ENCODE results near the gene RNF115.
"Not testable (repeated sequence)": the region's sequence is repeated elsewhere in the genome, so short reads cannot be mapped to it uniquely, and the experiment has no call there.

RNF115 gene

GRCh38 chr1:145729196-145729595, 94.7 kb downstream of the RNF115 start:
- no peaks in the 10 kb centered on the region for H3K4me1 ChIP-seq (ENCODE audit: control insufficient read depth, insufficient read depth, low read length)
- H3K27ac ChIP-seq (ENCODE audit: low read depth, low read length): no peak overlapping the region
- H3K9me3 ChIP-seq (ENCODE audit: control insufficient read depth, insufficient read depth, low read depth, low read length): no peaks in the 10 kb centered on the region
- no peak overlapping the region for H3K9ac ChIP-seq (ENCODE audit: low read length)
- H3K27me3 ChIP-seq (ENCODE audit: control insufficient read depth, insufficient read depth, low read length): no peaks in the 10 kb centered on the region
- no peak overlapping the region for H3K4me3 ChIP-seq (ENCODE audit: low read depth, low read length)
- no peaks in the 10 kb centered on the region for H3K36me3 ChIP-seq (ENCODE audit: control insufficient read depth, insufficient read depth, low read length)

- H3K4me1 ChIP-seq (ENCODE audit: control insufficient read depth, insufficient read depth, low read length); H3K4me3 ChIP-seq (ENCODE audit: low read depth, low read length); H3K9me3 ChIP-seq (ENCODE audit: control insufficient read depth, insufficient read depth, low read depth, low read length); H3K36me3 ChIP-seq (ENCODE audit: control insufficient read depth, insufficient read depth, low read length); H3K27ac ChIP-seq (ENCODE audit: low read depth, low read length); H3K27me3 ChIP-seq (ENCODE audit: control insufficient read depth, insufficient read depth, low read length); H3K9ac ChIP-seq (ENCODE audit: low read length): not testable (repeated sequence)
Measured at GRCh38 chr1:145726193-145726592, 97.7 kb downstream of the RNF115 start.

DNA sequence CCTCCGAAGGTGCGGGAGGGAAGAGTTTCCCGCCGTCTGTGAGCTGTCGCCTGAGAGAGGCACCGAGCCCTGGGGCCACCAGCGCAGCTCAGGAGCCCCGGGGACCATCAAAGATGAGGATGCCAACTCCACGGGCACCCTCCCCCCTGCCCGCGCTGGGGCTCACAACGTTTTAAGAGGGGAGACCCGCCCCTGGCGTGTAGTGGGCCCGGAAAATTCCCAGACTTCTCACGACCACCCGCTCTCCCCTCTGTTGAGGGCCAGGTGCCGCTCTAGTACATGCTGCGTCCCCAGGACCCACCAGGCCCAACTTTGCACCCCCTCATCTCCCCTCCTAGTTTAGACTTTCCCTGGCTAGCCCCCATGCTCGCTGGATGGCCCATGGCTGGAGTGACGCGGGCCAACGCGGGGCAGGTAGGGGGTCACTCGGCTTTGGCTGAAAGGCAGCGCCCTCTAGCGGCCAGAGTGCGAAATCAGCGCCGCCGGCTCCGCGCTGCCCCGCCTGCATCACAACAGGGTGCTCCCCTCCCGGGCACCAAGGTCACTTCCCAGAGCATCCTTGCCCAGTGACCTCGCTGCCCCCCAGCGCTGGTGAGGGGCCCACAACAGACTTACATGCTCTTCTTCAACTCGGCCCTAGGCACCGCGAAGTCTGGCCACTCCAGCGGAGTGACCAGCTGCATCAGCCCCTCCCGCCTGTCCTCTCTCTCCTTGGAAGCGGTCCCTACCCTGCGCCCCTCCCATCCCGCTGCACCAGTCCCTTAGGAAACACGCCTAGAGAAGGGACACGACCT, 102.8 kb downstream of the RNF115 start:
- no peak overlapping the region for H3K9ac ChIP-seq (ENCODE audit: low read length)
- H3K27ac ChIP-seq (ENCODE audit: low read depth, low read length): no peak overlapping the region
- H3K27me3 ChIP-seq (ENCODE audit: control insufficient read depth, insufficient read depth, low read length): peaks cover 20% of the 10 kb centered on the region
- peak overlapping the region; percentile 55 for H3K4me3 ChIP-seq (ENCODE audit: low read depth, low read length)
- no peaks in the 10 kb centered on the region for H3K9me3 ChIP-seq (ENCODE audit: control insufficient read depth, insufficient read depth, low read depth, low read length)
- H3K4me1 ChIP-seq (ENCODE audit: control insufficient read depth, insufficient read depth, low read length): peaks cover 14% of the 10 kb centered on the region; the same call in 1 of the 2 replicates
- H3K36me3 ChIP-seq (ENCODE audit: control insufficient read depth, insufficient read depth, low read length): no peaks in the 10 kb centered on the region

- H3K4me1 ChIP-seq (ENCODE audit: control insufficient read depth, insufficient read depth, low read length): peaks cover 14% of the 10 kb centered on the region; the same call in 1 of the 2 replicates
- H3K27me3 ChIP-seq (ENCODE audit: control insufficient read depth, insufficient read depth, low read length): peaks cover 20% of the 10 kb centered on the region
- H3K36me3 ChIP-seq (ENCODE audit: control insufficient read depth, insufficient read depth, low read length): no peaks in the 10 kb centered on the region
- H3K9ac ChIP-seq (ENCODE audit: low read length): no peak overlapping the region
- no peak overlapping the region for H3K27ac ChIP-seq (ENCODE audit: low read depth, low read length)
- no peaks in the 10 kb centered on the region for H3K9me3 ChIP-seq (ENCODE audit: control insufficient read depth, insufficient read depth, low read depth, low read length)
- H3K4me3 ChIP-seq (ENCODE audit: low read depth, low read length): peak overlapping the region; percentile 55
Measured at GRCh38 chr1:145720556-145720877, 103.4 kb downstream of the RNF115 start.

- Histone ChIP-seq H3K36me3 (ENCODE audit: control insufficient read depth, insufficient read depth, low read length) (no peaks in the 10 kb centered on the region), H3K9me3 (ENCODE audit: control insufficient read depth, insufficient read depth, low read depth, low read length) (no peaks in the 10 kb centered on the region), H3K27me3 (ENCODE audit: control insufficient read depth, insufficient read depth, low read length) (peaks cover 20% of the 10 kb centered on the region), H3K9ac (ENCODE audit: low read length) (no peak within 1 kb of the TSS), H3K4me1 (ENCODE audit: control insufficient read depth, insufficient read depth, low read length) (peaks cover 14% of the 10 kb centered on the region; the same call in 1 of the 2 replicates), H3K4me3 (ENCODE audit: low read depth, low read length) (no peak within 1 kb of the TSS), H3K27ac (ENCODE audit: low read depth, low read length) (no peak within 1 kb of the TSS)
Measured at GRCh38 chr1:145719230-145720079, 104.4 kb downstream of the RNF115 start, which contains the start of gene CD160. Gene CD160, plus strand, starts transcription at chr1:145719499. Its CDS starts 8,829 bp downstream, at chr1:145728328.

- H3K9me3 ChIP-seq (ENCODE audit: control insufficient read depth, insufficient read depth, low read depth, low read length); H3K9ac ChIP-seq (ENCODE audit: low read length); H3K27ac ChIP-seq (ENCODE audit: low read depth, low read length); H3K4me3 ChIP-seq (ENCODE audit: low read depth, low read length); H3K36me3 ChIP-seq (ENCODE audit: control insufficient read depth, insufficient read depth, low read length): not testable (repeated sequence)
- Histone ChIP-seq H3K4me1 (ENCODE audit: control insufficient read depth, insufficient read depth, low read length) (peaks cover 14% of the 10 kb centered on the region; the same call in 1 of the 2 replicates), H3K27me3 (ENCODE audit: control insufficient read depth, insufficient read depth, low read length) (peaks cover 20% of the 10 kb centered on the region)
Measured at GRCh38 chr1:145718465-145718864, 105.4 kb downstream of the RNF115 start.

DNA sequence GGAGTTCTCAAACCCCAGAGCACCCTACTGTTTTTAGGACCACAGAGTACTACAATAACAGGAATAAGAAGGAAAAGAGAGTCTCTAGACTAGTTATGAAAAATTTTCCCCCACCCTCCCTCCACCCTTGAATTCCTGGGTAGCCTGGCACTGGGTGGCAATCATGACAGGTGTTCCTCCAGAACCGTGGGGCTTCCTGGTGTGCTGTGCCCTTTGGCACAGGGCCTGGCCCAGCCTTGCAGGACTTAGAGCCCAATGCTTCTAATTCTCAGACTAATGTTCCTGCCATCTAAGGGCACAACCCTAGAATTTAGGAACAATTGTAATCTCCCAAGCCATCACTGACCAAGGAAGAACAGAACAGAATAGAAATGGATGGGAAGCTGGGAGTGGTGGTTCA, 106.1 kb downstream of the RNF115 start:
- Histone ChIP-seq H3K36me3 (ENCODE audit: control insufficient read depth, insufficient read depth, low read length) (no peaks in the 10 kb centered on the region), H3K27me3 (ENCODE audit: control insufficient read depth, insufficient read depth, low read length) (peaks cover 20% of the 10 kb centered on the region), H3K4me3 (ENCODE audit: low read depth, low read length) (no peak overlapping the region), H3K27ac (ENCODE audit: low read depth, low read length) (no peak overlapping the region), H3K9ac (ENCODE audit: low read length) (no peak overlapping the region), H3K9me3 (ENCODE audit: control insufficient read depth, insufficient read depth, low read depth, low read length) (no peaks in the 10 kb centered on the region), H3K4me1 (ENCODE audit: control insufficient read depth, insufficient read depth, low read length) (peaks cover 14% of the 10 kb centered on the region; the same call in 1 of the 2 replicates)

- Histone ChIP-seq H3K27me3 (ENCODE audit: control insufficient read depth, insufficient read depth, low read length) (peaks cover 20% of the 10 kb centered on the region), H3K36me3 (ENCODE audit: control insufficient read depth, insufficient read depth, low read length) (no peaks in the 10 kb centered on the region), H3K27ac (ENCODE audit: low read depth, low read length) (no peak overlapping the region), H3K9ac (ENCODE audit: low read length) (no peak overlapping the region), H3K4me3 (ENCODE audit: low read depth, low read length) (no peak overlapping the region), H3K4me1 (ENCODE audit: control insufficient read depth, insufficient read depth, low read length) (peaks cover 14% of the 10 kb centered on the region; the same call in 1 of the 2 replicates), H3K9me3 (ENCODE audit: control insufficient read depth, insufficient read depth, low read depth, low read length) (no peaks in the 10 kb centered on the region)
Measured at GRCh38 chr1:145716641-145717345, 107.1 kb downstream of the RNF115 start.

- Histone ChIP-seq H3K9ac (ENCODE audit: low read length) (no peak overlapping the region), H3K4me1 (ENCODE audit: control insufficient read depth, insufficient read depth, low read length) (peaks cover 8% of the 10 kb centered on the region; the same call in 1 of the 2 replicates), H3K27ac (ENCODE audit: low read depth, low read length) (no peak overlapping the region), H3K36me3 (ENCODE audit: control insufficient read depth, insufficient read depth, low read length) (no peaks in the 10 kb centered on the region), H3K27me3 (ENCODE audit: control insufficient read depth, insufficient read depth, low read length) (peaks cover 4% of the 10 kb centered on the region; the same call in 1 of the 2 replicates), H3K4me3 (ENCODE audit: low read depth, low read length) (no peak overlapping the region), H3K9me3 (ENCODE audit: control insufficient read depth, insufficient read depth, low read depth, low read length) (no peaks in the 10 kb centered on the region)
Measured at GRCh38 chr1:145714524-145715111, 109.3 kb downstream of the RNF115 start.

DNA sequence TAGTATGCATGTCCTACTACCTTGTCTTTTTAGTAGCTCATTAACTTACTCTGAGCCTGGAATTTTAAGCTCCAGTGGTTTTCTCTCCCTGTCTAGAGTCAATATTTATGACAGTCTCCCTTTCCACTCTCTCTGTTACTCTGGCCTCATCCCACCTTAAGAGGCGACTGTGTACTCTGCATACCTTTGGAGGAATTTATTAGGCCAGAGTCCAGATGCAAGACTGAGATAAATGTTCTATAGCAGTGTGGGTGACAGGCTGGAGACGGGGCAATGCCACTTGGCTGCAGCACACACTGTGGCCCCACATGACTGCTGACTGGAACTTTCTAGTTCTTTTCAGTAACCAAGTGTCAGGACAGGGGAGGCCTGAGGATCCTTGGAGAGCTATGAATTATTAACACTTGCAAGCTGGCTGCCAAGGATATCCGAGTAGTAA, 112.7 kb downstream of the RNF115 start:
- Histone ChIP-seq H3K9ac (ENCODE audit: low read length) (no peak overlapping the region), H3K27ac (ENCODE audit: low read depth, low read length) (no peak overlapping the region), H3K9me3 (ENCODE audit: control insufficient read depth, insufficient read depth, low read depth, low read length) (no peaks in the 10 kb centered on the region), H3K4me1 (ENCODE audit: control insufficient read depth, insufficient read depth, low read length) (peaks cover 7% of the 10 kb centered on the region; the same call in 1 of the 2 replicates), H3K4me3 (ENCODE audit: low read depth, low read length) (no peak overlapping the region), H3K36me3 (ENCODE audit: control insufficient read depth, insufficient read depth, low read length) (no peaks in the 10 kb centered on the region), H3K27me3 (ENCODE audit: control insufficient read depth, insufficient read depth, low read length) (no peaks in the 10 kb centered on the region)
